SK-N-DZ (cell line): ENCODE data around the gene SEMA3E.
A peak's percentile ranks its signal among the peaks of the same experiment; 100 is the strongest.

Source experiments
- DNase-seq: peaks from one replicate; pipeline ENCODE4 v3.0.0-alpha.2; 2015; ENCODE audit warnings: low spot score
- small RNA-seq, 2 experiments: library from RNA; depleted of rRNA; stranded (forward); fragments of <200 nt; gene quantifications; one replicate each; pipeline ENCODE3, GENCODE V24; 2014

The SEMA3E gene

GRCh38 chr7:83359108-83359507, 289.8 kb downstream of the SEMA3E start:
- DNase-seq = no peak

- DNase-seq = no peak
Measured at GRCh38 chr7:83355143-83355542, 293.8 kb downstream of the SEMA3E start.

DNA sequence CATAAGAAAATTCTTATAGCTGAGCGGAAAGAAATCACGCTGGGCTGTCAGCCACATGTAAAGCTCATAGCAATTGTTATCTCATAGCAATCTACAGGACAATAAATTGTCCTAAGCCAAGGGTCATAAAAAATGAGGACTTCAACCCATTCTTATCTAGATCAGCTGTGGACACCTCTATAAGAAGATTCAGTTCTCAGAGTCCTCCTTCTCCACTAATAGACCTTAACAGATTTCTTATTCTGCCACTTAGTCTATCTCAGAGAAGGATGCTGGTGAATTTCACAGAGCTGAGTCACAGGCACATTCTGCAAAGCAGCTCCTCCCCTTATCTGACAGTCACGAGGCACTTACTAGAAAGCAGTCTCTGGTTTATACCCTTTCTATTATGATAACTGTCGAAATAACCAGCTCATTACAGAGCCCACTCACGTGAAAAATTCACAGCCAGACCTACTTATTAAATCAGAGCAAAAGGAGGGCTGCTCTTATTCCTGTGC, 300.9 kb downstream of the SEMA3E start:
- DNase-seq = peak; percentile 97

GRCh38 chr7:83339907-83340306, 309.0 kb downstream of the SEMA3E start:
- DNase-seq = no peak

DNA sequence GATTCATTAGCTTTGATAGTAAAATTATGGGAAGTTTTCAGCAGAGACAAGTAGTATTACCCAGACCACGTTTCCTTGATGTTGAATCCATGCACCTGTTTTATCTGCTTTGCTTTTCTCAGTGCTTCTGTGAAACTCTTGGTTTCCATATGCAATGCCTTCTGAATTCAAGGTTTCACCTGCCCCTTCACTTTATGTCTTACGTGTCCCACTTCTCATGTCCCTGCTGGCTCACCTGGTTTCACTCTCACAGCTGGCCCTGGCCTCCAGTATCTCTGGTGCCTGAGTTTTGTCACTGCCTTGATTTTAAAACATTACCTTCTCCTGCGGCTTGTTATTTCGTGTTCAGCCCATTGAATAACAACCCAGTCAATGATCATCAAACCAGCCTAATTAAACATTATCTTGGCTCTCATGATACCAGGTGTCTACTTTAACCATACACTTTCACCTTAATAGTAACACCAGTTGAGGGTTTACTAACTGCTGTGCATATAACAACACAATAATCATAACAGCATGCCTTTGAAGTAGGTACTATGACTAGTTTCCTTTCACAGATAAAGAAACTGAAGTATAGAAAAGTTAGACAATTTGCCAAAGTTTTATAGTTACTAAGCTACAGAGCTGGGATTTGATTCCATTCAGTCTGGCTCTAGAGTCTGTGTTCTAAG, 310.5 kb downstream of the SEMA3E start:
- no peak for DNase-seq

GRCh38 chr7:83337050-83337449, 311.9 kb downstream of the SEMA3E start:
- DNase-seq = no peak

DNA sequence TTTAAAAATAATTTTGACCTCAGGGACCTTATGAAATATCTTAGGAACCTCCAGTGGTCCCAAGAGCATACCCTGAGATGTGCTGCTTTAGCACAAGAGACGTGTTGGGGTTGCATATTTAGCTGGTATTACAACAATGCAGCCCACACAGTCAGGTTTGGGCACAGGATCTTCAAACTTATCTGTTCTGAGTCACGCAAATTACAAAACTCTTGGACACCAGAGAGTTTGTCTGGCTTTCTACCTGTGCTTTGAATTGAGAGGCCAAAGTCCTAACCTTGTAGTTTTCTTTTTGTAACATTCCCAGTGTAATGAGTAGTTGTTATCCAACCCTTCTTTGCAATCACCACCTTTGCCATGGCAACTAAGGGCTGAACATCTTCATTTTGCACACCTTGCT, 322.7 kb downstream of the SEMA3E start:
- no peak for DNase-seq

- DNase-seq = no peak
Measured at GRCh38 chr7:83325083-83325482, 323.9 kb downstream of the SEMA3E start.

DNA sequence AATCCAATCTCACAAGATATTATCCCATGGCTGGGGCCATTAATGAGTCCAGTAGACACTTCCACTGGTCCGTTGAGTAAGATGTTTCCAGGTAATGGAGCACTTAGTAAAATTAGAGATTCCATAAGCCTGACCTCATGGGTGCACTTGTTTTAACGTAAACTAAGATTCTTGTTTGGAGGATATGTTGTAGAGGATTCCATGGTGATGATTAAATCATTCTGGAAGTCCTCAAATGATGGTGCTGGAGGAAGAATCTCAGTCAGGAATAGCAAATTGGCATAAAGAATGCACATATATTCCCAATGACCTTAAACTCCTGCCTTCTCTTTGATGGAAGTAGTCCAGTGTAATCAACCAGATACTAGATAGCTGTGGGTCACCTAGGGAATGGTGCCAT, 324.3 kb downstream of the SEMA3E start:
- DNase-seq = no peak

DNA sequence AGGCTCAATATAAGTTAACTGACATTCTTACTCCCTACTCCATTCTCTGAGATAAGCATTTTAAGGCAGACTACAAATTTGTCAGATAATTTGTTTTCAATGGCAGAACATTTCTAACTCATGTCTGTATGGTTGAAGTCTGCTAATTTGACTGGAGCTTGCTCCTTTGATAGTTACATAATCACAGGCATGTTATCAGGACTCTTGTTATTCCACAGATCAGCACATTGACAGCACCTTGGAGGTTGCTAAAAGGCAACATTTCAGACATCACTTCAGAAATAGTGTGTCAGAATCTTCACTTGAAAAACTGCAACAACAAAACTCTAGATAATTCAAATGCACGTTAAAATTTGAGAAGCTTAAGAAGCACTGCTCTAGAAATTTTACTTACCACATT, 327.9 kb downstream of the SEMA3E start:
- DNase-seq = peak; percentile 30

- DNase-seq = no peak
Measured at GRCh38 chr7:83313931-83314330, 335.0 kb downstream of the SEMA3E start.

Small RNA genes within 50 kb of the gene (small RNA-seq; reads per million reads assigned to genes)
- 0 reads per million in 2 experiments for gene AC079987.1
